Keratinocyte (primary cell): ENCODE results near the gene SMARCC2. TPM values are rescaled to one million over a fixed set of nuclear protein-coding genes. Genes with fewer than 3 reads are reported as not detected.

ENCODE experiments used
- DNase-seq: peaks from one replicate; pipeline ENCODE4 v3.0.0-alpha.2; 2011; ENCODE audit warnings: low read depth, missing footprints, low spot score
- FAIRE-seq: peaks from 2 replicates; lab custom pipeline; 2011; peaks lifted over from hg19 to GRCh38; lab: Jason Lieb, UNC
- H2AFZ ChIP-seq: 2 replicates; pipeline ENCODE4 v1.6.0; 2012; ENCODE audit warnings: low read length, control low read depth, inconsistent platforms; ENCODE audit not compliant: control insufficient read depth
- H3K27ac ChIP-seq: 2 replicates; pipeline ENCODE4 v1.5.1; 2011; ENCODE audit warnings: low read length; ENCODE audit not compliant: control insufficient read depth, insufficient read depth
- H3K27me3 ChIP-seq: 3 replicates; pipeline ENCODE4 v1.6.0; 2011; ENCODE audit warnings: low read length; ENCODE audit not compliant: control insufficient read depth, insufficient read depth; ENCODE audit errors: extremely low read depth
- H3K36me3 ChIP-seq, 2 experiments: 2 replicates in 1 of 2; 3 replicates in 1 of 2; pipeline ENCODE4 v1.5.1; 2011; ENCODE audit warnings: low read length in 2 of 2, mild to moderate bottlenecking in 1 of 2; ENCODE audit not compliant: control insufficient read depth in 2 of 2, insufficient read depth in 2 of 2; ENCODE audit errors: extremely low read depth in 1 of 2
- H3K4me1 ChIP-seq: 3 replicates; pipeline ENCODE4 v1.5.1; 2011; ENCODE audit warnings: low read length; ENCODE audit not compliant: control insufficient read depth, insufficient read depth; ENCODE audit errors: extremely low read depth
- H3K4me2 ChIP-seq: 3 replicates; pipeline ENCODE4 v1.6.0; 2011; ENCODE audit warnings: low read depth, low read length; ENCODE audit not compliant: control insufficient read depth, insufficient read depth; ENCODE audit errors: extremely low read depth
- H3K4me3 ChIP-seq, 3 experiments: fragments of 200-600 bp in 1 of 3; sonication (generic) in 1 of 3; 2 replicates in 2 of 3; 3 replicates in 1 of 3; pipeline ENCODE4 v1.5.1; 2011 to 2016; ENCODE audit warnings: low read length in 3 of 3, mild to moderate bottlenecking in 3 of 3, control low read depth in 2 of 3, inconsistent platforms in 1 of 3, low read depth in 1 of 3, mixed read lengths in 1 of 3, mixed run types in 1 of 3, moderate library complexity in 1 of 3; ENCODE audit not compliant: control insufficient read depth in 2 of 3, insufficient read depth in 2 of 3; ENCODE audit errors: extremely low read depth in 1 of 3
- H3K79me2 ChIP-seq: 2 replicates; pipeline ENCODE4 v1.6.0; 2012; ENCODE audit warnings: low read length; ENCODE audit not compliant: control insufficient read depth, insufficient read depth
- H3K9ac ChIP-seq: 3 replicates; pipeline ENCODE4 v1.6.0; 2011; ENCODE audit warnings: low read length; ENCODE audit not compliant: control insufficient read depth, insufficient read depth; ENCODE audit errors: extremely low read depth
- H3K9me1 ChIP-seq: 3 replicates; pipeline ENCODE4 v1.6.0; 2011; ENCODE audit warnings: low read length; ENCODE audit not compliant: control insufficient read depth, insufficient read depth; ENCODE audit errors: extremely low read depth
- H3K9me3 ChIP-seq: 2 replicates; pipeline ENCODE4 v1.5.1; 2012; ENCODE audit warnings: low read depth, low read length; ENCODE audit not compliant: control insufficient read depth
- H4K20me1 ChIP-seq: 3 replicates; pipeline ENCODE4 v1.6.0; 2011; ENCODE audit warnings: low read length; ENCODE audit not compliant: control insufficient read depth, insufficient read depth; ENCODE audit errors: extremely low read depth
- EZH2 ChIP-seq: IDR thresholded peaks from one replicate; pipeline ENCODE4 v1.6.1; 2012; ENCODE audit warnings: inconsistent platforms, mild to moderate bottlenecking, low read length, moderate library complexity
- dilution Hi-C: fragments of 300-500 bp; cut with MboI; formaldehyde crosslinking; loops from one replicate; pipeline ENCODE4 v1.7.0; 2020; ENCODE audit warnings: low sequenced_read_pairs; ENCODE audit not compliant: extremely low pct_ligation_motif_present
- polyA plus RNA-seq, 5 experiments: library from polyadenylated mRNA; depleted of rRNA in 3 of 5; stranded (reverse) in 3 of 5; stranded (forward) in 1 of 5; unstranded in 1 of 5; fragments of >200 nt; gene quantifications; 1 replicate in 1 of 5; 2 replicates in 3 of 5; 3 replicates in 1 of 5; pipeline versions ENCODE4 v1.2.1 to v1.2.3, GENCODE V29; 2011 to 2012; ENCODE audit warnings: missing spikeins in 2 of 5, low read depth in 1 of 5, low replicate concordance in 1 of 5
- TF ChIP-seq, protein P1 (sequence below), 3 experiments: IDR thresholded peaks in 1 of 3; conservative IDR thresholded peaks in 1 of 3; optimal IDR thresholded peaks in 1 of 3; 2 replicates in 2 of 3; 3 replicates in 1 of 3; pipeline versions ENCODE3 to v1.5.1; 2011; ENCODE audit warnings: low read length in 3 of 3, mild to moderate bottlenecking in 3 of 3, moderate library complexity in 2 of 3, control low read depth in 1 of 3, inconsistent platforms in 1 of 3; ENCODE audit not compliant: insufficient read depth in 2 of 3; ENCODE audit errors: extremely low read depth in 1 of 3

The SMARCC2 gene
- polyA plus RNA-seq, 1 donor (not counting 4 experiments of a cell fraction or from before 2014, with no cell fraction given), result 32.5 TPM

DNA sequence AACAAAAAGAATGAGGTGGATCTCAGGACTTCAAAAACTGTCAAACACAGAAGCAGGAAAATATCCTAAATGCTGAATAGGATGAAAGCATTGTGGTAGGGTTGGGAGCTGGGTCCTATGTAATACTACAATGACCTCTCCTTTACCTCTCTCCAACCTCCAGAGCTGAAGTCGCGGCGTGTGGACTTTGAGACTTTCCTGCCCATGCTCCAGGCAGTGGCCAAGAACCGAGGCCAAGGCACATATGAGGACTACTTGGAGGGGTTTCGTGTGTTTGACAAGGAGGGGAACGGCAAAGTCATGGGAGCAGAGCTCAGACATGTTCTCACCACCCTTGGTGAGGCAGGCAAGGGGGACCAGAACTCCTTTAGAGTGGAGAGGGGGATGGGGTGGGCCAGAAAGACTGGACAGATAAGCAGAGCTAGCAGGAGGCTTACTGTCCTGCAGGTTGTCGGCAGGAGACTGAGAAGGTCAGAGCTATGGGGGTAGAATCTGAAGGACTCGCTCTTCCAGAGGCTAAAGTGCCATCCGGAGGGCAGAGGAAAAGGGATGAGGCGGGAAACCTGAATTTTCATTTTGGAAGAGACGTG lies 33.9 kb downstream of the SMARCC2 start:
- Histone ChIP-seq H3K27ac (no peak overlapping the region), H2AFZ (no peak overlapping the region), H3K27me3 (no peaks in the 10 kb centered on the region), H3K9ac (no peak overlapping the region), H3K9me1 (no peaks in the 10 kb centered on the region), H3K79me2 (peaks cover 22% of the 10 kb centered on the region), H3K4me1 (peaks cover 29% of the 10 kb centered on the region), H3K4me3 (no peak overlapping the region), H3K36me3 (peaks cover 15 to 17% of the 10 kb centered on the region in 2 experiments), H3K4me2 (no peak overlapping the region), H3K9me3 (no peaks in the 10 kb centered on the region), H4K20me1 (peaks cover 6% of the 10 kb centered on the region)
- FAIRE-seq, result no peak
- TF ChIP-seq, protein P1, sequence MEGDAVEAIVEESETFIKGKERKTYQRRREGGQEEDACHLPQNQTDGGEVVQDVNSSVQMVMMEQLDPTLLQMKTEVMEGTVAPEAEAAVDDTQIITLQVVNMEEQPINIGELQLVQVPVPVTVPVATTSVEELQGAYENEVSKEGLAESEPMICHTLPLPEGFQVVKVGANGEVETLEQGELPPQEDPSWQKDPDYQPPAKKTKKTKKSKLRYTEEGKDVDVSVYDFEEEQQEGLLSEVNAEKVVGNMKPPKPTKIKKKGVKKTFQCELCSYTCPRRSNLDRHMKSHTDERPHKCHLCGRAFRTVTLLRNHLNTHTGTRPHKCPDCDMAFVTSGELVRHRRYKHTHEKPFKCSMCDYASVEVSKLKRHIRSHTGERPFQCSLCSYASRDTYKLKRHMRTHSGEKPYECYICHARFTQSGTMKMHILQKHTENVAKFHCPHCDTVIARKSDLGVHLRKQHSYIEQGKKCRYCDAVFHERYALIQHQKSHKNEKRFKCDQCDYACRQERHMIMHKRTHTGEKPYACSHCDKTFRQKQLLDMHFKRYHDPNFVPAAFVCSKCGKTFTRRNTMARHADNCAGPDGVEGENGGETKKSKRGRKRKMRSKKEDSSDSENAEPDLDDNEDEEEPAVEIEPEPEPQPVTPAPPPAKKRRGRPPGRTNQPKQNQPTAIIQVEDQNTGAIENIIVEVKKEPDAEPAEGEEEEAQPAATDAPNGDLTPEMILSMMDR (optimal IDR thresholded peaks at IDR 0.05 in 1 of 3, IDR thresholded peaks at IDR 0.05 in 1 of 3, conservative IDR thresholded peaks at IDR 0.05 in 1 of 3; ENCODE audit: extremely low read depth in 1 of 3, insufficient read depth in 2 of 3, low read length in 3 of 3), result no peak
- dilution Hi-C loops, result no loop called here
- DNase-seq, result no peak

DNA sequence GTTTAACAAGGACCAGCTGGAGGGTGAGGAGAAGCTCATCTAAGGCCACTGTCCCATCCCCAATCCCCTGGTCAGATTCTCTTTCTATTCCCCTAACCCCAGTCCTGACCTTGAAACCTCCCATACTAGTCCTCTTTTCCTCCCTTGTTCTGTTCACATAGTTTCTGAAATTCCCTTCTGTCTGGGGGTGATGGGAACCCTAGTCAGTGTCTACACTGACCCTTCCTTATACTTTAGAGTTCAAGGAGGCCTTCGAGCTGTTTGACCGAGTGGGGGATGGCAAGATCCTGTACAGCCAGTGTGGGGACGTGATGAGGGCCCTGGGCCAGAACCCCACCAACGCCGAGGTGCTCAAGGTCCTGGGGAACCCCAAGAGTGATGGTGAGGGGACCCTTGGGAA lies 34.5 kb downstream of the SMARCC2 start:
- Histone ChIP-seq H3K4me1 (peaks cover 24% of the 10 kb centered on the region), H3K27me3 (no peaks in the 10 kb centered on the region), H3K4me3 (no peak overlapping the region), H3K4me2 (no peak overlapping the region), H2AFZ (no peak overlapping the region), H3K36me3 (peaks cover 10 to 12% of the 10 kb centered on the region in 2 experiments), H3K79me2 (peaks cover 17% of the 10 kb centered on the region), H3K27ac (no peak overlapping the region), H4K20me1 (peaks cover under 1% of the 10 kb centered on the region), H3K9ac (no peak overlapping the region), H3K9me1 (no peaks in the 10 kb centered on the region), H3K9me3 (no peaks in the 10 kb centered on the region)
- no peak for FAIRE-seq
- dilution Hi-C loops, result no loop called here
- TF ChIP-seq, protein P1 (optimal IDR thresholded peaks at IDR 0.05 in 1 of 3, IDR thresholded peaks at IDR 0.05 in 1 of 3, conservative IDR thresholded peaks at IDR 0.05 in 1 of 3; ENCODE audit: extremely low read depth in 1 of 3, insufficient read depth in 2 of 3, low read length in 3 of 3), result no peak
- no peak for TF ChIP-seq EZH2
- no peak for DNase-seq
